22Rv1 (cell line): ENCODE results near the gene PCDHA8.
A peak's percentile ranks its signal among the peaks of the same experiment; 100 is the strongest.
"Not testable (repeated sequence)": the region's sequence is repeated elsewhere in the genome, so short reads cannot be mapped to it uniquely, and the experiment has no call there.

Experiments
- H3K27ac ChIP-seq: fragments of 450-650 bp; 2 replicates; pipeline ENCODE4 v1.5.1; 2017
- CTCF ChIP-seq: fragments of 450-650 bp; IDR thresholded peaks from 2 replicates; pipeline ENCODE4 v1.5.1; 2017; ENCODE audit warnings: mild to moderate bottlenecking
- ZFX ChIP-seq: fragments of 450-650 bp; IDR thresholded peaks from 2 replicates; pipeline ENCODE4 v1.6.1; 2017; ENCODE audit warnings: antibody characterized with exemption, borderline replicate concordance

The PCDHA8 gene, protein sequence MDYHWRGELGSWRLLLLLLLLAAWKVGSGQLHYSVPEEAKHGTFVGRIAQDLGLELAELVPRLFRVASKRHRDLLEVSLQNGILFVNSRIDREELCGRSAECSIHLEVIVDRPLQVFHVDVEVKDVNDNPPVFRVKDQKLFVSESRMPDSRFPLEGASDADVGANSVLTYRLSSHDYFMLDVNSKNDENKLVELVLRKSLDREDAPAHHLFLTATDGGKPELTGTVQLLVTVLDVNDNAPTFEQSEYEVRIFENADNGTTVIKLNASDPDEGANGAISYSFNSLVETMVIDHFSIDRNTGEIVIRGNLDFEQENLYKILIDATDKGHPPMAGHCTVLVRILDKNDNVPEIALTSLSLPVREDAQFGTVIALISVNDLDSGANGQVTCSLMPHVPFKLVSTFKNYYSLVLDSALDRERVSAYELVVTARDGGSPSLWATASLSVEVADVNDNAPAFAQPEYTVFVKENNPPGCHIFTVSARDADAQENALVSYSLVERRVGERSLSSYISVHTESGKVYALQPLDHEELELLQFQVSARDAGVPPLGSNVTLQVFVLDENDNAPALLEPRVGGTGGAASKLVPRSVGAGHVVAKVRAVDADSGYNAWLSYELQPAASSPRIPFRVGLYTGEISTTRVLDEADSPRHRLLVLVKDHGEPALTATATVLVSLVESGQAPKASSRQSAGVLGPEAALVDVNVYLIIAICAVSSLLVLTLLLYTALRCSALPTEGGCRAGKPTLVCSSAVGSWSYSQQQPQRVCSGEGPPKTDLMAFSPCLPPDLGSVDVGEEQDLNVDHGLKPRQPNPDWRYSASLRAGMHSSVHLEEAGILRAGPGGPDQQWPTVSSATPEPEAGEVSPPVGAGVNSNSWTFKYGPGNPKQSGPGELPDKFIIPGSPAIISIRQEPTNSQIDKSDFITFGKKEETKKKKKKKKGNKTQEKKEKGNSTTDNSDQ

DNA sequence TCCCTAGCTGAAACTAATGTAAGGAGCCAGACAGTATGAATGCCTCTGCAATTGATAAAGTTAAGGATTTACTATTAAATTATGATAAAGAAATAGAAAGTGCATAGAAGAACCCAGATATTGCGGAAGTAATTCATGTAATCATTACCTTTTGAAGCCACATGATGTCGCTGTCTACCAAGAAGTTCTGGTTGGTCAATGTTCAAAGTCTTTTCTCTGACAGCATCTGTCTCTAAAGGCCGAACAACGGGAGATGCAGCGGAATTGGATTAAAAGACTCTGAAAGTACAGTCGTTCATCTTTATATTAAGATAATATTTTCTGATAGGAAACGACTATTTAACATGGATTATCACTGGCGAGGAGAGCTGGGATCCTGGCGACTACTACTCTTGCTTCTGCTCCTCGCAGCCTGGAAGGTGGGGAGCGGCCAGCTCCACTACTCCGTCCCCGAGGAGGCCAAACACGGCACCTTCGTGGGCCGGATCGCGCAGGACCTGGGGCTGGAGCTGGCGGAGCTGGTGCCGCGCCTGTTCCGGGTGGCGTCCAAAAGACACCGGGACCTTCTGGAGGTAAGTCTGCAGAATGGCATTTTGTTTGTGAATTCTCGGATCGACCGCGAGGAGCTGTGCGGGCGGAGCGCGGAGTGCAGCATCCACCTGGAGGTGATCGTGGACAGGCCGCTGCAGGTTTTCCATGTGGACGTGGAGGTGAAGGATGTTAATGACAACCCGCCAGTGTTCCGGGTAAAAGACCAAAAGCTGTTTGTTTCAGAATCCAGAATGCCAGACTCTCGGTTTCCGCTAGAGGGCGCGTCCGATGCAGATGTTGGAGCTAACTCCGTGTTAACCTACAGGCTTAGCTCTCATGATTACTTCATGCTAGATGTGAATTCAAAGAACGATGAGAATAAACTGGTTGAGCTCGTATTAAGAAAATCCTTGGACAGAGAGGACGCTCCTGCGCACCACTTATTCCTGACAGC is at the start of gene PCDHA8:
TSS of gene PCDHA8 (plus strand) at position 210 of the 985 bp plus-strand sequence. CDS start at position 345, 135 bp downstream.
- TF ChIP-seq ZFX (no peak), CTCF (peak; percentile 88)
- peak within 1 kb of the TSS; percentile 67 for H3K27ac ChIP-seq

DNA sequence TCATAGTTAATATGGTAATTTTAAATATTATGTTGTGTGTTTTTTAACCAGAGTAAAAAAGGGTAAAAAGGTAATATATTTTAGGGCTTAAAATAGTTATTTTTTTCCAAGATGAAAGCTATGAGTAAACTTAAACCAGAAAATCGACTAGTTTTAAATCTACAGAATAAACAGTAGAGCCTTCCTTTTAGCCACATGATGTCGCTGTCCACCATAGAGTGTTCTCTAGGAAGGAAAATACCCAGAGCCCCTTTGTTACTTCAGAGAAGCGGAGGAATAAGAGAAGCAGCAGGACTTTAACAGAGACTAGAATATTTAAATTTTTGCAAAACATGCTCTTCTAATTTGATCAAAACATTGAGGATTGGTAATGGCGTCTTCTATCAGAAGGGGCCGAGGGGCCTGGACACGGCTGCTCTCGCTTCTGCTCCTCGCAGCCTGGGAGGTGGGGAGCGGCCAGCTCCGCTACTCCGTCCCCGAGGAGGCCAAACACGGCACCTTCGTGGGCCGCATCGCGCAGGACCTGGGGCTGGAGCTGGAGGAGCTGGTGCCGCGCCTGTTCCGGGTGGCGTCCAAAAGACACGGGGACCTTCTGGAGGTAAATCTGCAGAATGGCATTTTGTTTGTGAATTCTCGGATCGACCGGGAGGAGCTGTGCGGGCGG is 46.3 kb upstream of the PCDHA8 start, which contains the start of gene PCDHA2:
TSS of gene PCDHA2 (plus strand) at position 258 of the 664 bp plus-strand sequence.
- TF ChIP-seq ZFX = no peak
- TF ChIP-seq CTCF = peak; percentile 71

GRCh38 chr5:140795259-140795641 is 45.7 kb upstream of the PCDHA8 start:
- peak overlapping the region; percentile 53 for H3K27ac ChIP-seq
- TF ChIP-seq CTCF (0 out of 2 replicates have a peak, but pooled peaks have one; percentile 11), ZFX (no peak)

More for the DNA sequence above, 46.3 kb upstream of the PCDHA8 start, which contains the start of gene PCDHA2:
- H3K27ac ChIP-seq = peak within 1 kb of the TSS; percentile 53

DNA sequence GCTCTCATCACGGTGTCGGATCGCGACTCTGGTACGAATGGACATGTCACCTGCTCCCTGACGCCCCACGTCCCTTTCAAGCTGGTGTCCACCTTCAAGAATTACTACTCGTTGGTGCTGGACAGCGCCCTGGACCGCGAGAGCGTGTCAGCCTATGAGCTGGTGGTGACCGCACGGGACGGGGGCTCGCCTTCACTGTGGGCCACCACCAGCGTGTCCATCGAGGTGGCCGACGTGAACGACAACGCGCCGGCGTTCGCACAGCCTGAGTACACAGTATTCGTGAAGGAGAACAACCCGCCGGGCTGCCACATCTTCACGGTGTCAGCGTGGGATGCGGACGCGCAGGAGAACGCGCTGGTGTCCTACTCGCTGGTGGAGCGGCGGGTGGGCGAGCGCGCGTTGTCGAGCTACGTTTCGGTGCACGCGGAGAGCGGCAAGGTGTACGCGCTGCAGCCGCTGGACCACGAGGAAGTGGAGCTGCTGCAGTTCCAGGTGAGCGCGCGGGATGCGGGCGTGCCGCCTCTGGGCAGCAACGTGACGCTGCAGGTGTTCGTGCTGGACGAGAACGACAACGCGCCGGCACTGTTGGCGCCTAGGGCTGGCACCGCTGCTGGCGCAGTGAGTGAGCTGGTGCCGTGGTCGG is 44.8 kb upstream of the PCDHA8 start:
- not testable (repeated sequence) for H3K27ac ChIP-seq

- TF ChIP-seq CTCF (no peak), ZFX (no peak)
These were observed 44.3 kb upstream of the PCDHA8 start for GRCh38 chr5:140796718-140797095.

GRCh38 chr5:140800816-140801493 is 40.0 kb upstream of the PCDHA8 start, which contains the start of gene PCDHA3:
Gene PCDHA3 (plus strand): TSS chr5:140801057.
- TF ChIP-seq CTCF (peak; percentile 31; the same call in 1 of the 2 replicates), ZFX (no peak)
- no peak within 1 kb of the TSS for H3K27ac ChIP-seq

More at GRCh38 chr5:140796718-140797095, 44.3 kb upstream of the PCDHA8 start:
- no peak overlapping the region for H3K27ac ChIP-seq
